GM18511 (cell line): ENCODE data around the gene DNLZ.
"Not testable (repeated sequence)": the region's sequence is repeated elsewhere in the genome, so short reads cannot be mapped to it uniquely, and the experiment has no call there.

Experiments
- ATAC-seq: cut with Tn5 transposase; IDR thresholded peaks from one replicate; pipeline ENCODE4 v1.9.1; 2021; ENCODE audit warnings: mild to moderate bottlenecking, moderate library complexity; ENCODE audit not compliant: unreplicated experiment

Gene DNLZ

DNA sequence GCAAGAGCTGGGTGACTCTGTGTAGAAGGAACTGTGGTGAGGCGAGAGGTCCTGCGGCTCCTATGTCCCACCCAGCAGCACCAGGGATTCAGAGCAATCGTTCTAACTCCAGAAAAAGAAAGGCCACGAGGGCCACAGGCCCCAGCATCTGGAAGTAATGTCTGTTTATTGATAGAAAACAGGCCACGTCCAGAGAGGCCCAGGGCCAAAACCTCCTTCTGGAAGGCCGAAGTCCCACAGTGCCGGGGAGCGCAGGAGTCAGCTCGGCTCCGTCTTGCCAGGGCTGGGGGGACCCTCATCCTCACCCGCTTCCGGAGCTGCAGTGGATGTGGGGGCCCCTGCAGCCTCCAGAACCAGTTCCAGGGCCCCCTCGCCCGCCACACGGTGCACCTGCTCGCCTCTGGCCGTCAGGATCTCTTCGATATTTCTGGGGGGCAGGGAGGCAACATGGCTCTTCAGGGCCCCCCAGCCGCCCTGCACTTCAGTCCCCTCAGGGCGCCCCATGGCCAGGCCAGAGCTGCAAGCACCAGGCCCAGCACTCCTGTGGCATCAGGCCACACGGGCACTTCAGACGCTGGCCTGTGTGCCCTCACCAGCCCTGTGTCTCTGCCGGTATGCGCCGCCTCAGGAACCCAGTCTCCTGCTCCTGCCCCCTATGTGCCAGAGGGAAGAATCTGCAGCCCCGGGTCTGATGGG lies 1.6 kb downstream of the DNLZ start:
- no peak for ATAC-seq

DNA sequence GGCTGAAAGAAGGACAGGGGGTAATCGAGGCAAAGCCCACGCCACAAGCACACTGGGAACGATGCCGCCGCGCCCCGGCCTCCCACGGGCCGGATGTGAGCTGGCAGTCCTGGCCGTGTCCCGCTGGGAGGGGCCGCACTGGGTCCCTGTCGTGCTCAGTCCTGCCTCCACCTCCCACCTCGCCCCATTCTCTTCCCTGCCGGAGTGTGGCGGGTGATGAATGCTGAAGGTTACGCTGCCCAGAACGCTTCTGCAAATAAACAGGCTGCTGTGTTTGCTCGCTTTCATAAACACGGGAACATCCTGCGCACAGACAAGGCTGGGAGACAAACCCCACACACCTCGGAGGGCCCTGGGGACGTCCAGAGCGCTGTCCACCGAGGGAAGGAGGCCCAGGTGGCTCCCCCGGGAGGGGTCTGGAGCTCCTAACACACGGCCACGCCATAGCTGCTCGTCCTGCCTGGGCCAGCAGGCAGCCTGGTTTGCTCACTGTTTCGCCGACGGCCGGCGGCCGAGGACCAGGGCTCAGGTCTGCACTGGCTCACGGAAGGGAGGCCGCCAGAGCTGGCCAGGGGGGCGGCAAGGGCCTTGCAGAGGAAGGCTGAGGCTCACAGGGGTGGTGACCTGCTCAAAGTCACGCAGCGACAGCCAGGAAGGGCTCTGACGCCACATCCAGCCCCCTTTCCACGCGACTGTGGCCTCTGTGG lies 2.3 kb downstream of the DNLZ start:
- ATAC-seq, result no peak

DNA sequence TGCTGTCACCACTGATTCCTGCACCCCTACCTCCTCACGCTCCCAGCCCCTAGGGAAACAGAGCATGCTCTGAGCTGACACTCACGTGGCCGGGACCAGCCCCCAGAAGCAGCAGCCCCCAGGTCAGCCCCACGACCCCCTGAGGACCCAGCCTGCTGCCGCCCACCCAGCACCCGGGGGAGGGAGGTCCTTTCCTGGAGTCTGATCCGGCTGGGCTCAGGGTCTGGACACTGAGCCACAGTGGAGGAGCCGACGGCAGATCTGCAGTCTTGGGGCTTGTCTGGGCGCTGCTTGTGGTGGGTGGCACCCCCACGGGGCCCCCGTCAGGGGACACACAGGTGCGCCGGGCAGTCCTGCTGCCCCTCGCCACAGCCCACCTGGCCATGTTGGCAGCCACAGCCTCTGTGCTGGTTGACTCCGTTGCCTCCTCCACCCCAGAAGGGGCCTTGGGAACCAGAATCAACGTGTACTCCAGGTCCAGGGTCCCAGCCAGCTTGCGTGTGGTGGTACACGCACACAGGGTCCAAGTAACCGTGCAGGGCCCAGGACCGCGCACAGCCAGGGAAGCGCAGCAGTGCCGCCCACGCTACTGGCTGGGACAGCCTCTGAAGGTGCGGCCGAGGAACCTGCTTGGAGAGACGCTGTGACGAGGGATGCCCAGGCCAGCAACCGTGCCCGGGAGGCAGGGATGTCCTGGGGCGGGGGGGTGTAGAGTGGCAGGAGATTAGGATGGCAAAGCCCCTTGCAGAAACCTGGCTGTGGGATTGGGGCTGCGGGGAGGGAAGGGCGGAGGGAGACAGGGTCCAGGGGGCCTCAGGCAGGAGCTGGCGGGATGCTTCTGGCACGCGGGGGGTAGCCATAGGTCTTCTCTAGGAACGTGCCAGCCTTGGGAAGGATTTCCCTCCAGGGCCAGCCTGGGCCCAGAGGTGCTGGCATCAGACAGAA lies 3.5 kb downstream of the DNLZ start:
- no peak for ATAC-seq

DNA sequence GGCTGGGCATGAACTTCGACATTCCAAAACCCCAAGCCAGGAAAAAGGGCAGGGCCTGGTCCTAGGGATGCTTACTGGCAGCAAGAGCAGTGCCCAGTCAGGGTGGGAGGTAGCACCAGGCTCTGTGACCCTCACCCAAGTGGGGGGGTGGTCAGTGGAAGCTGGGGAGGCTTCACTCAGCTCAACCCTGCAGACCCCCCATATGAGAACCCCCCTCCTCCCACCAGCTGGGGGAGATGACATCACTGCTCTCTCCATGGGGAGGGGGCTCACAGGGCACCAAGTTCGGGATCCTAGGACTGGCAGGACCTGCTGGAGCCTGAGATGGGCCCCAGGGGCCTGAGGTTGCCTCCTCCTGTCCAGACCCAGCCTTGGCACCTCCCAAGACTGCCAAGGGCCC lies 4.7 kb downstream of the DNLZ start:
- ATAC-seq, result no peak

DNA sequence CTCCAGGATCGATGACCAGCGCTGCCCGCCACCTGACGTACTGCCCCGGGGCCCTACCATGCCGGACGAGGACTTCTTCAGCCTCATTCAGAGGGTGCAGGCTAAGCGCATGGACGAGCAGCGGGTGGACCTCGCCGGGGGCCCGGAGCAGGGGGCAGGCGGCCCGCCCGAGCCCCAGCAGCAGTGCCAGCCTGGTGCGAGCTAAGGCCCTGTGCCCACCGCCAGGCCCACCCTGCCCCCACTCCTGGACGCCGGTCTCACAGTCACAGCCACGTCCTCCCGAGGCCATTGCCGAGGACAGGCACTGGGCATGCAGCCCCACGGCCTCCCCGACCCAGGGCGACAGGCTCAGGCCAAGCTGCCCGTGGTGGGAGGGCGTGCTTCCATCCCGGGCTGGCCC lies 5.5 kb downstream of the DNLZ start:
- no peak for ATAC-seq

DNA sequence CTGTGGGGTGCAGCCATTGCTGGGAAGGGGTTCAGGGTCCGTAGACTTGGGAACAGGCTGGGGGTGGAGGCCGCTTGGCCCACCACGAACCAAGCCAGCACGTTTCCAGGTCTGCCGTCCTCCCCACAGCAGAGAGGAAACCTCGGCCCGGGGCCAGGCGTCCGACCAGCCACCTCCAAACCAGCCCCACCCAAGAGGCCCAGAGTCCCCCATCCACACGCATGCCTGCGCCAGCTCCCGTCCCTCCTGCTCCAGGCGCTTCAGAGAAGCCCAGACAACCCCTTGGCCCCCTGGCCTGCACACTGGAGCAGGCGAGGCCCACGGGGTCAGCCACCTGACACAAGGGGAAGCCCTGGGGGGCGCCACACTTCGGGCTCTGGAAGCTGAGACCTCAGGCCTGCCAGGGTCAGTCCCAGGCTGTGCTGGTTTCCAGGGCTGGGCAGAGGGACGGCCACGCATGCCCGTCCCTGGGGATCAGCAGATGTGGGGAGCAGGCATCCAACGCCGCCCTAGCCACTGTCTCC lies 6.3 kb downstream of the DNLZ start:
- no peak for ATAC-seq

DNA sequence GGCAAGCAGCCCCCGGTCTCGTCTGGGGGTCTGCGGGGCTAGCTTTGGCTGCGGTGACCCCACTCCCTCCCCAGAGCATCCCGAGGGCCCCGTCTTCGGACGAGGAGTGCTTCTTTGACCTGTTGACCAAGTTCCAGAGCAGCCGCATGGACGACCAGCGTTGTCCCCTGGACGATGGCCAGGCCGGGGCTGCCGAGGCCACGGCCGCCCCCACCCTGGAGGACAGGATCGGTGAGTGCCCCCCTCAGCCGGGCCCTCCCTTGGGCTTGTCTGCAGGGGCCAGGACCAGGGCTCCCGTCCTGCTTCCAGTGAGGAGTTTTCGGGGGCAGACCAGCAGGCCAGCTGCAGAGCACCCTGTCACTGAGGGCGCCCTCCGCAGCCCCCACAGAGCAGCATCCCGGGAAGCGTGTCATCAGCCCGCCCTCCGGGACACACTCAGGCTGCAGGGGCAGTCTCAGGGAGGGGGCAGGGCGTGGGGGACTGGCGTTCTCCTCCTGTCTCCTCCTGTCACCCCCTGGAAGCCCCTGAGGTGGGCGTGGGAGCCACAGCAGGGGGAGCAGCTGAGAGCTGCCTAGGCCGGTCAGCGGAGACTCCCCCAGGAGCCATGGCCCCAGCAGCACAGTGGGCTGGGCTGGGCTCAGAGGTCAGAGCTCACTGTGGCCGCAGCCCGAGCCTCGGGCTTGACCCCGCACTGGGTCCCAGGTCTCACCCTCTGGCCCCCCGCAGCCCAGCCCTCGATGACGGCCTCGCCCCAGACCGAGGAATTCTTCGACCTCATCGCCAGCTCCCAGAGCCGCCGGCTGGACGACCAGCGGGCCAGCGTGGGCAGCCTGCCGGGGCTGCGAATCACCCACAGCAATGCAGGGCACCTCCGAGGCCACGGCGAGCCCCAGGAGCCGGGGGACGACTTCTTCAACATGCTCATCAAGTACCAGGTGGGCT lies 7.7 kb downstream of the DNLZ start:
- ATAC-seq, result no peak

DNA sequence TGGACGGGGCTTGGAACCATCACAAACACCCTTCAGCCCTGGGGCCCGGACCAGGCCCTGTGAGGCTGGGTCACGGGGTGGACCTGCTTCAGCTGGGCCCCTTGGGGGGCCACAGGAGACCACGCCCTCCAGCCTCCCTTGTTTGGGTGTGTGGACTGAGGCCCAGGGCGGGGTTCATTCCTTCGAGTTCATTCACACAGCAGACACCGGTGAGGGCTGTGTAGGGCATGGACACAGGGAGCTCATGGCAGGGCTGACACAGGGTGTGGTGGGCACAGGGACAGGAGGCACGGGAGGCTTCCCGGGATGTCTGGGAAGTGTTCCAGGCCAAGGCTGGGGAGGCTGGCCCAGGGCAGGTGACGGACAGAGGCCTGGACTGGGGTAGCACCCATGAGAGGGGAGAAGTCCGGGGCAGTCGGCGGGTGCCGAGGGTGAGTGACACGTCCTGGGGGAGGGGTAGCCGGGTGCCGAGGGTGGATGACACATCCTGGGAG lies 8.9 kb downstream of the DNLZ start:
- ATAC-seq, result no peak

DNA sequence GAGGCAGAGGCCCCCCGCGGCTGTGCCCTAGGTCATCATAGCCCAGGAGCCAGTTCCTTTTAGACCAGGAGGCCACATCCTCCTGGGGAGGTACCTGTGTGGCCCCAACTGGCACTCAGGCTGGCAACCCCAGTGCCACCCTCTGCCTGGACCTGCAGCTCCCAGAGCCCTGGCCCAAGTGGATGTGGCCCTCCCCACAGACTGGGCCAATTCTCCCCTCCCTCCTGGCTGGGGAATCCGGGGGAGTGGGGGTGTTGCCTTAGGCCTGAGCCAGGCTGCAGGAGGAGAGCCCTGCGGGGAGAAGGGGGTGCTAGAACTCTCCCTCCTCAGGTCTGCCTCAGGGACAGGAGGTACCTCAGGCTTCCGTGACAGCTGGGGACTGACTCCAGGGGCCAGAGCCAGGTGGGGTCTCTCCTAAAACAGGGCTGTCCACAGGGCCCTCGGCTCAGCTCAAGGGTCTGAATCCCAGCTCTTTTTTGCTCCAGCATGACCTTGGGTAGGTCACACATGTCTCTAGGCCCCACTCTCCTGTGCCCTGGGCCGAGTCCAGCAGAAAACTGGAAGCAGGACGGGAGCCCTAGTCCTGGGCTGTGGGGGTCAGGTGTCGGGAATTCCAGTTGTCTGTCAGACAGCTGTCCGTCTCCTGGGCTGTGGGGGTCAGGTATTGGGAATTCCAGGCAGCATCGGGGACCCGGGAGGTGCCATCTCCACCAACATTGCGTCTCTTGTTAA lies 9.6 kb downstream of the DNLZ start:
- ATAC-seq, result no peak

DNA sequence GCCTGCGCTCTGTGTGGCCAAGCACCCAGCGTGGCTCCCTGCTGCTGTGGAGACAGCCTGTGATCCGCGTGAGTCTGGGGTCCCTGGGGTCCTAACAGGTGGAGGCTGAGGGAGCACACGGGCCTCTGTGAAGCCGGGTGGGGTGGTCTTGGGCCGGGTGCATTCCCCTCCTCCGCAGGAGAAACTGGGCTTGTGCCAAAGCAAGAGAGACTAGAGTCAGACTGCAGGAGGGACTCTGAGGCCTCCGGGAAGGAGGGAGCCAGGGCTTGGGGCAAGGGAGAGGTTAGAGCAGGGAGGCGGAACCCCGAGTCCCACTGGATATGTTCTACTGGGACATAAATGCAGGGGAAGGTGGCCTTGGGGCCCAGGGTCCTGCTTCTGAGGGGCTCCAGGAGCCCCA lies 10.5 kb downstream of the DNLZ start:
- no peak for ATAC-seq

DNA sequence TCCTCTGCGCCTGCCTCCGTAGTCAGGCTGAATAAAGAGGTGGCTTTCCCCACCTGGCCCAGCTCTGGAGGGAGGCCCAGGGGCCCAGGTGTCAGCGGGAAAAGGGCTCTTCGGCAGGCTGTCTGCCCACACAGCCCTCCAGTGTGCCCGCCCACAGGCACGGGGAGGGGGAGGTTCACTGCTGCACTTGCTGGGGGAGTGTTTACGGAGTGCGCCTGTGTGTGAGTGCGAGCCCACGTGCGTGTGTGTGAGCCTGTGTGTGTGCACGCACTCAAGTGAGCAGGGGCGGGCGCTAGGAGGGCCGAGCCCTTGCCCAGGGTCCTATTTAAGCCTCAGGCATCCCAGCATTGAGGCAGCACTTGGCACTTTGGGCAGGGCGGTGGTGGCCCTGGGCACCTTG lies 10.9 kb downstream of the DNLZ start:
- no peak for ATAC-seq

DNA sequence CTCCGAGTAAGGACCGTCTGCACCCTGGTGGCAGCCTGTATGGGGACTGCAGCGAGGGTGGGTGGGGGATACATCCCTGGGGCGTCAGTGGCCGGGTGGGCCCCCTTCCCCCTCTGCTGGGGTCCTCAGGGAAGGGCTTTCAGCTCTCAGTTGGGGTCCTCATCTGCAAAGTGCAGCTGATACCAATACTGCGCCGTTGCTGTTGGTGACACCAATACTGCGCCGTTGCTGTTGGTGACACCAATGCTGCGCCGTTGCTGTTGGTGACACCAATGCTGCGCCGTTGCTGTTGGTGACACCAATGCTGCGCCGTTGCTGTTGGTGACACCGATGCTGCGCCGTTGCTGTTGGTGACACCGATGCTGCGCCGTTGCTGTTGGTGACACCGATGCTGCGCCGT lies 11.7 kb downstream of the DNLZ start:
- not testable (repeated sequence) for ATAC-seq

DNA sequence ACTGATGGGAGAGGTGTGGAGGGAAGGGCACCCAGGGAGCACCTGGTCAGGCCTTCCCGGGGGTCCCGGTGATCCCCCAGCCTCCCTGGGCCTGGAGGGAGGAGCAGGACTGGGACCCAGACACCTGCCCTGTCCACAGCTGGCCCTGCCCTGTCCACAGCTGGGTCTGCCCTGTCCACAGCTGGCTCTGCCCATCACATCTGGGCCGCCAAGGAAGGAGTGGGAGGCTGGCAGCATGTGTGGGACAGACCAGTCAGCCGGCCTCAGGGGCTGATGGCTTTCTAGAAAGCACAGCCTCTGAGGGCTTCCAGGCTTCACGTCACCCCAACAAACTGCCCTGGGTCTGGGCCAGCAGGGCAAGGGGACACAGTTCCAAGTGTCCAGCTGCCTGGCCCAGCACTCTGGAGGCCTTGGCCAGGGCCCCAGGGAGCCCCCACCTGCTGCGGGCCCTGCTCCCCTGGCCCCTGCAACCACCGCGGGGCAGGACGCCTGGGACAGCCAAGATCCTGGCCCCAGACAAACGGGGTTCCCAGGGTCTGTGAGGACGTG lies 12.2 kb downstream of the DNLZ start:
- no peak for ATAC-seq

DNA sequence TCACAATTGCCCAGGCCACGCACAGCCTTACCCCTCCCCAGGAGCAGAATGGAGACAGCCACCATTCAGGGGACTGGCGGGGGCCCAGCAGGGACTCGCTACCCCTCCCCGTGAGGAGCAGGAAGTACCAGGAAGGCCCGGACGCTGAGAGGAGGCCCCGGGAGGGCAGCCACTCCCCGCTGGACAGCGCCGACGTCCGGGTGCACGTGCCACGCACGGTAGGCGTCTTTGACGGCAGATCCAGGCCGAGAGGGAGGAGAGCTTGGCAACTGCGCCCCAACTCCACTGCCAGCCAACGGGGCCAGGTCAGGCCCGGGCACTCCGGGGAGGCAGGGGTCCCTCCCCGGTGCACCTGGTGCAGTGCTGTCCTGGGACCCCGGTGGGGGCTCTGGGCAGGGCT lies 14.0 kb downstream of the DNLZ start:
- ATAC-seq, result no peak

DNA sequence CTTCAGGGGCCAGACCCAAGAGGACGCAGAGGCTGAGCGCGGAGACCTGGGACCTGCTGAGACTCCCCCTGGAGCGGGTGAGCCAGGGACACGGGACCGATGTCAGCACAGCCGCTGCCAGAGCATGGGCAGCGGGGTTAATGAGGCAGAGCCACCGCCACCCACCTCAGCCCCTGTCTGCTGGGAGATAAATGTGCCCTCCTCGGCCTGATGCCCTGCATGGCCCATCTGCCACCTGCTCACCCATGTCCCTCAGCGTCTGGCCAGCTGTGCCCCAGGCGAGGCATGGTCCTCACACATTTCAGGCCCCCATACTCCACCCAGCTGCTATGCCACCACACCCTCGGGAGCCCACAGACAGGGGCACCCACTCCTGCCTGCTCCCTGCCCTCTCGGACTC lies 14.9 kb downstream of the DNLZ start:
- no peak for ATAC-seq

DNA sequence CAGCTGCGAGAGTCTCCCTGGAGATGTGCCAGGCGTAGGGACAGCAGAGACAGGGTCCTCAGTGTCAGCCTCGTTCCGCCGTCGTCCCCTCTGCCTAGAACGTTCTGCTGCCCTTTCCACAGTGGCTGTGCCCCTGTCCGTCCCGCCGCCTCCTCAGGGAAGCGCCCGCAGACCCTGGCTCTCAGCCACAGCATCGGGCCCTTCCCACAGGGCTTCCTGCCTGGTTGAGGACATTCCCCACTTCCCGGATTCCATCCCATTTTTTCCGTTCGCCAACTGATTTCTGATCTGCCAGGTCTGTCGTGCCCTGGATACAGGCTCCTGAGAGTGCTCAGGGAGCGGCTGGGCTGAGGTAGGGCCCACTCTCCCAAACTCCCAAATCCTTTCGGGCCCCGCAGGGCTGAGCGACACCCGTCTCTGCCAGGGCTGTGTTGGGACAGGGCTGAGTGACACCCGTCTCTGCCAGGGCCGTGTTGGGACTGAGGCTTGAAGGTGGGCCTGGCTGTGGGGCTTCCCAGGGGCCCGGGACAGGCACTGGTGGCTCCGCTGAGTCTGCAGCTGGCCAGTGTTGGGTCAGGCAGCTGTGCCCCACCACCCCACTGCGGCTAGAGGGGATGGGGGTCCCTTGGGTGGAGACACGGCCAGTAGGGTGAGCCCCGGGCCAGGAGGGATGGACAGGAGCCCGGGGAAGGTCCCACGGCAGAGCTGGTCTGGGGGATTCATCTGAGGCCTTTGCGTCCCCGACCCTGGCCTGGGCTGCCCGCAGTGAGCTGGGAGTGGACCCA lies 15.9 kb downstream of the DNLZ start:
- ATAC-seq, result no peak

DNA sequence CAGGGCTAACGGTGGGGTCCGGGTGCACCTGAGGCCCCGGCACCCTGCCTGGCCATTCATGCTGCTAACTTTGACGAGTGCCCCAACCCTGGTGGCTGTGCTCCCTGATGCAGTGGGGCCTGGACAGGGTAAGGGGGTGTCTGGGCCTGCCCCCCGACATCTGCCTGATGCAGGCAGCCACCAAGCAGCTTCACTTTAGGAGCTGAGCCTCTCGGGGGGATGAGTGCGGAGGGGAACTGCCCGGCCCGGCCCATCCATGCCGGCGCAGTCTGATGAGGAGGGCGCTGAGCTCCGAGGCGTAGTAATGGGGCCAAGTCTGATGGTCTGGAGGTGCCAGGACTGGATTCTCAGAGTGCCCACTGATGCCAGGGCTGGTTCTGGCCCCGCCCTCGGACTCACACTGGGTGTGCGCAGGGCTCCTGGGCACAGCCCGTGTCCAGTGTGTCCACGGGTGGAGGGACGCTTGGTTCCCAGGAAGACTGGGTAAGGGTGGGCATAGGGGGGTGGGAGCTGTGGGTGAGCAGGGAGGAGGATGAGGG lies 16.5 kb downstream of the DNLZ start:
- no peak for ATAC-seq

DNA sequence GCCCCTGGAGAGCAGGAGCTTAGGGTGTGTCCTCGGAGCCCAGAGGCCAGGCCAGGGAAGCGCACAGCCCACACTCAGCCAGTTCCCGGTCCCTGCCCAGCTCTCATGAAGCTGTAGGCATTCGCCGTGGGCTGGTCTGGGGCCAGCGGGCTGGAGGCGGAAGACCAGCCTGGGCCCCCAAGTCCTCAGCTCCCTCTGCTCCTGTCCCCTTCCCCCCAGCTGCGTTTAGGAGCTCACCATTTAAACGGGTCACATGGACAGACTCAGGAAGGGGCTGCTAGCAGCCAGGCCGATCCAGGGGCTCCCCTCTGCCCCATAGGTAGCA lies 17.4 kb downstream of the DNLZ start:
- no peak for ATAC-seq
